T1000 (cell line): ENCODE measurements around the gene NTHL1.
A peak's percentile ranks its signal among the peaks of the same experiment; 100 is the strongest.

ENCODE experiments used
- DNase-seq: peaks from one replicate; lab custom pipeline; 2025; ENCODE audit warnings: mixed read lengths; lab: John Stamatoyannopoulos, UW

NTHL1 gene

DNA sequence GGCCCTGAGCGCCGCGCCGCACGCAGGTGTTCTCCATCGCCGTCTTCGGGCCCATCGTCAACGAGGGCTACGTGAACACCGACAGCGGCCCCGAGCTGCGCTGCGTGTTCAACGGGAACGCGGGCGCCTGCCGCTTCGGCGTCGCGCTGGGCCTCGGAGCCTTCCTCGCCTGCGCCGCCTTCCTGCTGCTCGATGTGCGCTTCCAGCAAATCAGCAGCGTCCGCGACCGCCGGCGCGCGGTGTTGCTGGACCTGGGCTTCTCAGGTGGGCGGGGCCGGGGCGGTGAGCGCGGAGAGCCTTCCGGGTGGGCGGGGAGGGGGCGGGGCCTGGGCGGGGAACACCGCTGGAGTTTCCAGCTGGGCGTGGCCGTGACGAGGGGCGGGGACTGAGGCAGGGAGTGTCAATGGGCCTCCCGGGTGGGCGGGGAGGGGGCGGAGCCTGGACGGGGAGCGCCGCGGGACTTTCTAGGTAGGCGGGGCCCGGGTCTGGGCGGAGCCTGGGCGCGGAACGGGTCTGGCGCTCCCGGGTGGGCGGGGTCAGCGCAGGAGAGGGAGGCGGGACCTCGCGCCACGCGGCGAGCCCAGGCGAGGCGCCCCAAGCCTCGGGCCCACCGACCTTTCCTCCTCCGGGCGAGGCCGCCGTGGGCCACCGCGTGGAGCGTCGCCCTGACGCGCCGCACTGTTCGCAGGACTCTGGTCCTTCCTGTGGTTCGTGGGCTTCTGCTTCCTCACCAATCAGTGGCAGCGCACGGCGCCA lies 55.5 kb downstream of the NTHL1 start:
- DNase-seq = peak; percentile 96

DNA sequence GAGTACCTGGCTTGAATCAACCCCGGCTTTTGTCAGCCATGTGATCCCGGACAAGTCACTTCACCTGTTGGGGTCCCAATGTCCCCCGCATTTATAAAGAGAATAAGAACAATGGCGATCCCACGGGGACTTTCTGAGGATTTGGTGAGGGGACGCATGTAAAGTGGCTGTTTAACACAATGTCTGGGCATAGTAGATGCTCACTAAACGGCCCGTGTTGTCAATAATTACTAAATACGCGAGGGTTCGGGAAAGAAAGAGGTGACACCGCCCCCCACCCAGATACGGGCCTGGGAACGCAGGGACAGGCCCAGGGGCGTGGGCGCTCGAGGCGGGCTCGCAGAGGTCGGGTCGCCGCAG lies 56.1 kb downstream of the NTHL1 start:
- DNase-seq = no peak

DNA sequence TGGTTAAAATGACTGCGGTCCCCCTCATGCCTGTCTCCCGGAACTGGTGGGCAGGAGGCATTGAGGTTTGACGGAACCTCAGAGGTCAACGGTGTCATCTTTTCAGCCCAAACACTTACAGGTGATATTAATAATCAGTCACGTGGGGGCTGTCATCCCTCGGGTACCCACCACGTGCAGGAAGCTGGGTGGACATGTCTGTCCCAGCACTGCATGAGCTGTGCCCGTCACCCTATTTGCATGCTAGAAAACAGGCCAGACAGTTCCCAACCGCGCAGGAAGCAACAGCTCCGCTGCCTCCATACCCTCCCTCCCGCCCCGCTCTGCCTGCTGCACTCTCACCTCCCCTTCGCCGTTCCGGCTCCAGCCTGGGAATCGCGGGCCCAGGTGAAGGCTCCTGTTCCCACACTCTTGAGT lies 56.5 kb downstream of the NTHL1 start:
- no peak for DNase-seq

- no peak for DNase-seq
These were observed 57.1 kb downstream of the NTHL1 start for GRCh38 chr16:1990351-1991134.

GRCh38 chr16:1990101-1990350 lies 57.6 kb downstream of the NTHL1 start:
- DNase-seq = no peak
